GM21367 (cell line): ENCODE data around the gene DRAP1.

ENCODE experiments used
- ATAC-seq: cut with Tn5 transposase; IDR thresholded peaks from one replicate; pipeline ENCODE4 v1.9.1; 2021; ENCODE audit not compliant: unreplicated experiment

The DRAP1 gene

DNA sequence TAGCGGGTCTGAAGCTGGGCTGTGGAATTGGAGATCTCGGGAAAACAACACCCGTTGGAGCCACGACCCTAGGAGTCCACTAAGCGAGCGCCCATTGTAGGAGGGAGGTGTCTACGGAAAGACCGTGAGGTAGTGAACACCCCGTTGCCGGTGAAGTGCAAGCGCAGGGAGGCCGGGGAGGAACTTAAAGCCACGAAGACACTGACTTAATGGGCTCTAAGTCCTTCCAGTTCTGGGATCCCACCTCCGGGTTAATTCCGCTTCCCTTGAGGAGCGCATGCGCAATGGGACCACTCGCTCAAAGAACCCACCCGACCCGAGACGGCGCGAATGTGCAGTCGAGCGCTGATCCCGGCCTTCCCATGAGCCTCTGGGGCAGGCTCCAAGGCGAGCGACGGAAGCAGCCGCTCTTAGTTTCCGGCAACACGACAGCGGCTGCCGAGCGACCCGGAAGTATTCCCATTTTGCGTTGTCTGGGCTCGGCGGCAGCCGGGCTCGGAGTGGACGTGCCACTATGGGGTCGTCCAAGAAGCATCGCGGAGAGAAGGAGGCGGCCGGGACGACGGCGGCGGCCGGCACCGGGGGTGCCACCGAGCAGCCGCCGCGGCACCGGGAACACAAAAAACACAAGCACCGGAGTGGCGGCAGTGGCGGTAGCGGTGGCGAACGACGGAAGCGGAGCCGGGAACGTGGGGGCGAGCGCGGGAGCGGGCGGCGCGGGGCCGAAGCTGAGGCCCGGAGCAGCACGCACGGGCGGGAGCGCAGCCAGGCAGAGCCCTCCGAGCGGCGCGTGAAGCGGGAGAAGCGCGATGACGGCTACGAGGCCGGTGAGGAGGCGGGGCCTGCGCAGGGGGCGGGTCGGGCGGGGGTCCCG lies 42.3 kb downstream of the DRAP1 start, which contains the start of gene SART1:
SART1 (plus strand) TSS at position 468 of the 874 bp plus-strand sequence; CDS start at position 515, 47 bp downstream.
- ATAC-seq = peak; percentile 64

DNA sequence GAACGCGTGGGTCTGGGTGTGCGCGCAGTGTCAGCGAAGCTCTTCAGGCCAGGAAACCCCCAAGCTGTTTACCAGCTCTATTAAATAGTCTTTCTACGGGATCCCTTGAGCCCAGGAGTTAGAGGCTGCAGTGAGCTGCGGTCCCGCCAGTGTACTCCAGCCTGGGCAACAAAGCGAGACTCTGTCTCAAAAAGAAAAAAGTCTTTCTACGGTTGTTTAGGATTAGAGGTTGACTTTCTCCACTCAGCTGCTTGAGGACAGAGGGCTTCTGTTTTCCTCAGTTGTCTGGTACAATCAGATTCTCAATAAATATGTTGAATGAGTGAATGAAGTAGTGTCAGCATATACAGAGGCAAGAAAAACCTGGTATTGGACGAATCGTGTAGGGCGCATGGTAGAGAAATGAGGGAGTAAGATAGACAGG lies 42.9 kb downstream of the DRAP1 start:
- no peak for ATAC-seq

DNA sequence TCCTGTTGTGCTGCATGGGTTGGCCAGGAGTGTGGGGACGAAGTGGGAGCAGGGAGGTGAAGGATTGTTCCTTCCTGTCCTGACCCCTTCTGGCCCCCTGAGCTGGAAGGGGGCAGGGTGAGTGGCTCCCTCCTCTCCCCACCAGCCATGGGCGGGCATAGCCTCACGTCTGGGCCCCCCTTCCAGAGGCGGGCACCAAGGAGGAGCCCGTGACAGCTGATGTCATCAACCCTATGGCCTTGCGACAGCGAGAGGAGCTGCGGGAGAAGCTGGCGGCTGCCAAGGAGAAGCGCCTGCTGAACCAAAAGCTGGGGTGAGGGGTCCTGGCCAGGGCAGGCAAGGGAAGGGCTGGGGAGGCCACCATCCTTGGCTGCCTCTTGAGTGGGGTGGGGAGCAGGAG lies 45.7 kb downstream of the DRAP1 start:
- ATAC-seq = no peak

DNA sequence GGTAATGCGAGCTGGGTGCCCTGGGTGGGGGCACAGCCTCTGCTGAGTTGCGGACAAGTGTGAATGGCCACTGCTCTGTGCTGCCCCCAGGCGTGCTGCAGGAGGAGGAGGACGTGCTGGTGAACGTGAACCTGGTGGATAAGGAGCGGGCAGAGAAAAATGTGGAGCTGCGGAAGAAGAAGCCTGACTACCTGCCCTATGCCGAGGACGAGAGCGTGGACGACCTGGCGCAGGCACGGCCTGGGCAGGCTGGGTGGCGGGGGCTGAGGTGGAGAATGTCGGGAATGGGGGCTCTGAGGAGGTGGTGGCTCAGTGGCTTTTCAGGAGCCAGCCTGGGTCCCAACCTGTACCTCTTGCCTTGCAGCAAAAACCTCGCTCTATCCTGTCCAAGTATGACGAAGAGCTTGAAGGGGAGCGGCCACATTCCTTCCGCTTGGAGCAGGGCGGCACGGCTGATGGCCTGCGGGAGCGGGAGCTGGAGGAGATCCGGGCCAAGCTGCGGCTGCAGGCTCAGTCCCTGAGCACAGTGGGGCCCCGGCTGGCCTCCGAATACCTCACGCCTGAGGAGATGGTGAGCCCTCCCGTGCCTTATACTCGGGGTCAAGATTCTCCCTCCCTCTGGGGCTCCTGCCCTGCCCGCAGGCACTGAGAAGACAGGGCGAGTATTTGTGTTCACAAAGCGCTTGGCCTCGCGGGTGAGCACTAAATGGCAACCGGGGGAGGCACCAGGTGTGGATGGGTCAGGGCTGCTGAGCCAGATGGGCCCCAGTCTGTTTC lies 46.9 kb downstream of the DRAP1 start:
- ATAC-seq = no peak

DNA sequence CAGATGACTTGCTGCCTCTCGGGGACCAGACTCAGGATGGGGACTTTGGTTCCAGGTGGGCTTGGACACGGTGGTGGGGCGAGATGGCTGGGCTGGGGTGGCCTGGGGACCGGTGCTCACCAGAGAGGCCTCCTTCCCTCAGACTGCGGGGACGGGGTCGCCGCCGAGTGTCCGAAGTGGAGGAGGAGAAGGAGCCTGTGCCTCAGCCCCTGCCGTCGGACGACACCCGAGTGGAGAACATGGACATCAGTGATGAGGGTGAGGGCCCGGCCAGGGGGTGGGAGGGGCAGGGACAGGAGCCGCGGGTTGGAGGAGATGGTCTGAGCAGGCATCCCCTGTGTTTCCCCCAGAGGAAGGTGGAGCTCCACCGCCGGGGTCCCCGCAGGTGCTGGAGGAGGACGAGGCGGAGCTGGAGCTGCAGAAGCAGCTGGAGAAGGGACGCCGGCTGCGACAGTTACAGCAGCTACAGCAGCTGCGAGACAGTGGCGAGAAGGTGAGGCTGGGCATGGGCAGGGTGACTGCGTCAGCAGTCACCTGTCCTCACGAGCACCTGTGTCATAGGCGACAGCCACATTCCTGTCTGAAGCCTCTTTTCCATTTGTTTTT lies 48.2 kb downstream of the DRAP1 start:
- ATAC-seq = no peak

DNA sequence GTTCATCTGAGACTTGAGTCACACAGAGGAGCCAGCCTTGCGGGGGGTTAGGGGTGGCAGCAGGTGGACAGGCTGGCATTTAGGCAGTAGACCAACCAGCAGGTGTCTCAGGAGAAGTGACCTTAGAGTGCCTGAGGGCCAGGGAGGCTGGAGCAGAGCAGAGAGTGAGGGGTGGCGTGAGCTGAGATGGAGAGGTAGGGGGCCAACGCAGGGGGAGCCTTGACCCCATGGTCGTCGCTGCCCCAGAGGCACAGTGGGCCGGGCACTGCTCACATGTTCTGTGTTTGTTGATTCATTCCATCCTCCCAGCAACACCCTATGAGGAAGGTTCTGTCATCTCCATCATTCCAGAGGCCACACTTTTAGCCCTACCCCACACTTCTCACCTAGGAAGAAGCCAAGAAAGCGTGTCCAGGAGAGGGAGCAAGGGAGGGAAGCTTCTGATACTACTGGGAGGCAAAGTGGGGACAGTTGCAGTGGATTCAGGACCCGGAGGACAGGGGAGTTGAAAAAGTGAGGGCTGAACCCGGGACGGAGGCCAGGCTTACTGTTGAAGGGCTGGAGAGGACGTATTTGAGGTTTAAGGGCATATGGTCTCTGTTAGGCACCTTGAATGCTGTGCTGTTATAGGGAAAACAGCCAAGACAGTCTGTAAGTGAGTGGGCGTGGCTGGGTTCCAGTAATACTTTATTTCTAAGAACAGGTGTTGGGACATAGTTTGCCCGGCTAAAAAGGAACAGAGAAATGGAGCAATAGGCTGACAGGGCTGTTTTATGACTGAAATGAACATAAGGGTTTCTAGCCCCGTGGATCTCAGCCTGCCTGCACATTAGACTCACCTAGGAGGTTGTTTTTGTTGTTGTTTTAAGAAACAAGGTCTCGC lies 49.6 kb downstream of the DRAP1 start:
- ATAC-seq = no peak
